Suprapubic skin (tissue), 3 donors: Measurements from ENCODE around the gene OR2AT4.

Source experiments
- CTCF ChIP-seq, 2 donors: fragments of 200-600 bp in 1 of 2; fragments of 450-650 bp in 1 of 2; sonication (generic) in 1 of 2; IDR thresholded peaks; one replicate each; pipeline ENCODE4 v1.5.1; 2016 to 2019; ENCODE audit warnings: antibody characterized with exemption in 2 of 2, mild to moderate bottlenecking in 1 of 2, moderate library complexity in 1 of 2
- POLR2A ChIP-seq, 2 donors: fragments of 450-650 bp; IDR thresholded peaks; one replicate each; pipeline ENCODE4 v1.6.1; 2017; ENCODE audit warnings: antibody characterized with exemption in 2 of 2, mild to moderate bottlenecking in 2 of 2, moderate library complexity in 2 of 2

- TF ChIP-seq CTCF (IDR thresholded peaks at IDR 0.05) (no peak), POLR2A (IDR thresholded peaks at IDR 0.05) (no peak)
Measured at GRCh38 chr11:75078233-75078632, 18.4 kb downstream of the OR2AT4 start.
